ENCODE measurements around the gene PRKACB. TPM values are rescaled to one million over a fixed set of nuclear protein-coding genes. Genes with fewer than 3 reads are reported as not detected.

Gene PRKACB
- total and polyA plus RNA-seq, 10 of the 15 experiments (the other 5 are each of a cell fraction or from before 2014, with no cell fraction given): 3.1 to 9.0 (median 7.1) TPM; not detected in 1

DNA sequence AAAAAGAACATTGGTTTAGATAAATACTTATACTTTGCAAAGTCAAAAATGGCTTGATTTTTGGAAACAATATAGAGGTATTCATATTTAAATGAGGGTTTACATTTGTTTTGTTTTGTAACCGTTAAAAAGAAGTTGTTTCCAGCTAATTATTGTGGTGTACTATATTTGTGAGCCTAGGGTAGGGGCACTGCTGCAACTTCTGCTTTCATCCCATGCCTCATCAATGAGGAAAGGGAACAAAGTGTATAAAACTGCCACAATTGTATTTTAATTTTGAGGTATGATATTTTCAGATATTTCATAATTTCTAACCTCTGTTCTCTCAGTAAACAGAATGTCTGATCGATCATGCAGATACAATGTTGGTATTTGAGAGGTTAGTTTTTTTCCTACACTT is 92.2 kb downstream of the PRKACB start:
- POLR2A ChIA-PET: no interaction called here
- BruUV-seq (replicated peaks): no TSS peak
- ATAC-seq (no peak), FAIRE-seq (no peak), DNase-seq (ENCODE audit: low read depth, low spot score) (no peak)
- Histone ChIP-seq H3K9ac (ENCODE audit: control insufficient read depth, insufficient read depth, low read length) (no peak overlapping the region), H3K36me3 (ENCODE audit: control insufficient read depth in 2 of 2, insufficient read depth in 2 of 2, low read length in 1 of 2) (no peaks in the 10 kb centered on the region), H3K27ac (ENCODE audit: control insufficient read depth, insufficient read depth) (no peak overlapping the region), H4K20me1 (ENCODE audit: control insufficient read depth, insufficient read depth) (no peaks in the 10 kb centered on the region), H3K4me1 (ENCODE audit: control insufficient read depth, insufficient read depth, low read length) (no peaks in the 10 kb centered on the region), H3K4me3 (no peak overlapping the region), H3K4me2 (ENCODE audit: control insufficient read depth, insufficient read depth) (no peak overlapping the region), H3K79me2 (ENCODE audit: control insufficient read depth, insufficient read depth, low read length) (no peaks in the 10 kb centered on the region), H2AFZ (ENCODE audit: control insufficient read depth, low read depth, low read length) (no peak overlapping the region), H3K27me3 (replicated peaks in 1 of 2; ENCODE audit: control insufficient read depth in 2 of 2, insufficient read depth in 2 of 2, low read length in 1 of 2) (no peaks in the 10 kb centered on the region), H3K9me3 (replicated peaks; ENCODE audit: control insufficient read depth, insufficient read depth, low read length) (no peaks in the 10 kb centered on the region)
- intact Hi-C loops (cut with micrococcal nuclease; ENCODE audit: unreplicated experiment): no loop called here
- RAD21 ChIA-PET (ENCODE audit: unreplicated experiment): interaction anchor here (0.6 kb wide), 1 partner anchor 158 kb away, joined by 3 read pairs; no protein-coding TSS in a partner anchor
- CTCF ChIA-PET: no interaction called here
- 39% methylated on average over 2 of the region's 2 CpGs for WGBS (ENCODE audit: insufficient coverage, insufficient replicate concordance, low lambda C conversion rate, missing lambda C conversion rate)
- in situ Hi-C loops (cut with MboI): no loop called here
- TF ChIP-seq HCFC1 (IDR thresholded peaks at IDR 0.05; ENCODE audit: low read length) (no peak), POLR2AphosphoS5 (IDR thresholded peaks at IDR 0.05; ENCODE audit: low read length) (no peak), ESRRA (IDR thresholded peaks at IDR 0.05; ENCODE audit: low read length) (no peak), ZNF384 (IDR thresholded peaks at IDR 0.05; ENCODE audit: borderline replicate concordance, low read depth, low read length) (no peak), TBL1XR1 (IDR thresholded peaks at IDR 0.05; ENCODE audit: low read depth, low read length) (no peak), SMC3 (IDR thresholded peaks at IDR 0.05; ENCODE audit: borderline replicate concordance, low read length) (no peak), ATF7 (IDR thresholded peaks at IDR 0.05; ENCODE audit: low read depth) (no peak), ZSCAN29 (IDR thresholded peaks at IDR 0.05) (no peak)
- TF ChIP-seq, protein P1, sequence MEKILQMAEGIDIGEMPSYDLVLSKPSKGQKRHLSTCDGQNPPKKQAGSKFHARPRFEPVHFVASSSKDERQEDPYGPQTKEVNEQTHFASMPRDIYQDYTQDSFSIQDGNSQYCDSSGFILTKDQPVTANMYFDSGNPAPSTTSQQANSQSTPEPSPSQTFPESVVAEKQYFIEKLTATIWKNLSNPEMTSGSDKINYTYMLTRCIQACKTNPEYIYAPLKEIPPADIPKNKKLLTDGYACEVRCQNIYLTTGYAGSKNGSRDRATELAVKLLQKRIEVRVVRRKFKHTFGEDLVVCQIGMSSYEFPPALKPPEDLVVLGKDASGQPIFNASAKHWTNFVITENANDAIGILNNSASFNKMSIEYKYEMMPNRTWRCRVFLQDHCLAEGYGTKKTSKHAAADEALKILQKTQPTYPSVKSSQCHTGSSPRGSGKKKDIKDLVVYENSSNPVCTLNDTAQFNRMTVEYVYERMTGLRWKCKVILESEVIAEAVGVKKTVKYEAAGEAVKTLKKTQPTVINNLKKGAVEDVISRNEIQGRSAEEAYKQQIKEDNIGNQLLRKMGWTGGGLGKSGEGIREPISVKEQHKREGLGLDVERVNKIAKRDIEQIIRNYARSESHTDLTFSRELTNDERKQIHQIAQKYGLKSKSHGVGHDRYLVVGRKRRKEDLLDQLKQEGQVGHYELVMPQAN (conservative IDR thresholded peaks at IDR 0.05): no peak
- SMC1A ChIA-PET (ENCODE audit: uncharacterized antibody, unreplicated experiment): no interaction called here
